A549 treated with CORT108297 at 1 μM for 4 hours (cell line): Measurements from ENCODE around the gene C2CD5. TPM values are rescaled to one million over a fixed set of nuclear protein-coding genes. Genes with fewer than 3 reads are reported as not detected.

Experiments
- total RNA-seq: library from RNA; stranded (reverse); fragments of 200-300 nt; extraction: Qiagen RNA extraction; gene quantifications from 5 replicates; pipeline ENCODE4 v1.2.3, GENCODE V29; 2022

The C2CD5 gene, protein sequence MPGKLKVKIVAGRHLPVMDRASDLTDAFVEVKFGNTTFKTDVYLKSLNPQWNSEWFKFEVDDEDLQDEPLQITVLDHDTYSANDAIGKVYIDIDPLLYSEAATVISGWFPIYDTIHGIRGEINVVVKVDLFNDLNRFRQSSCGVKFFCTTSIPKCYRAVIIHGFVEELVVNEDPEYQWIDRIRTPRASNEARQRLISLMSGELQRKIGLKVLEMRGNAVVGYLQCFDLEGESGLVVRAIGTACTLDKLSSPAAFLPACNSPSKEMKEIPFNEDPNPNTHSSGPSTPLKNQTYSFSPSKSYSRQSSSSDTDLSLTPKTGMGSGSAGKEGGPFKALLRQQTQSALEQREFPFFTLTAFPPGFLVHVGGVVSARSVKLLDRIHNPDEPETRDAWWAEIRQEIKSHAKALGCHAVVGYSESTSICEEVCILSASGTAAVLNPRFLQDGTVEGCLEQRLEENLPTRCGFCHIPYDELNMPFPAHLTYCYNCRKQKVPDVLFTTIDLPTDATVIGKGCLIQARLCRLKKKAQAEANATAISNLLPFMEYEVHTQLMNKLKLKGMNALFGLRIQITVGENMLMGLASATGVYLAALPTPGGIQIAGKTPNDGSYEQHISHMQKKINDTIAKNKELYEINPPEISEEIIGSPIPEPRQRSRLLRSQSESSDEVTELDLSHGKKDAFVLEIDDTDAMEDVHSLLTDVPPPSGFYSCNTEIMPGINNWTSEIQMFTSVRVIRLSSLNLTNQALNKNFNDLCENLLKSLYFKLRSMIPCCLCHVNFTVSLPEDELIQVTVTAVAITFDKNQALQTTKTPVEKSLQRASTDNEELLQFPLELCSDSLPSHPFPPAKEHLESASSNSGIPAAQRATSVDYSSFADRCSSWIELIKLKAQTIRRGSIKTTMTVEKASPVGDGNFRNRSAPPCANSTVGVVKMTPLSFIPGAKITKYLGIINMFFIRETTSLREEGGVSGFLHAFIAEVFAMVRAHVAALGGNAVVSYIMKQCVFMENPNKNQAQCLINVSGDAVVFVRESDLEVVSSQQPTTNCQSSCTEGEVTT
- total RNA-seq: 12.4 to 15.5 TPM (median 13.5 TPM) in 5 replicates

DNA sequence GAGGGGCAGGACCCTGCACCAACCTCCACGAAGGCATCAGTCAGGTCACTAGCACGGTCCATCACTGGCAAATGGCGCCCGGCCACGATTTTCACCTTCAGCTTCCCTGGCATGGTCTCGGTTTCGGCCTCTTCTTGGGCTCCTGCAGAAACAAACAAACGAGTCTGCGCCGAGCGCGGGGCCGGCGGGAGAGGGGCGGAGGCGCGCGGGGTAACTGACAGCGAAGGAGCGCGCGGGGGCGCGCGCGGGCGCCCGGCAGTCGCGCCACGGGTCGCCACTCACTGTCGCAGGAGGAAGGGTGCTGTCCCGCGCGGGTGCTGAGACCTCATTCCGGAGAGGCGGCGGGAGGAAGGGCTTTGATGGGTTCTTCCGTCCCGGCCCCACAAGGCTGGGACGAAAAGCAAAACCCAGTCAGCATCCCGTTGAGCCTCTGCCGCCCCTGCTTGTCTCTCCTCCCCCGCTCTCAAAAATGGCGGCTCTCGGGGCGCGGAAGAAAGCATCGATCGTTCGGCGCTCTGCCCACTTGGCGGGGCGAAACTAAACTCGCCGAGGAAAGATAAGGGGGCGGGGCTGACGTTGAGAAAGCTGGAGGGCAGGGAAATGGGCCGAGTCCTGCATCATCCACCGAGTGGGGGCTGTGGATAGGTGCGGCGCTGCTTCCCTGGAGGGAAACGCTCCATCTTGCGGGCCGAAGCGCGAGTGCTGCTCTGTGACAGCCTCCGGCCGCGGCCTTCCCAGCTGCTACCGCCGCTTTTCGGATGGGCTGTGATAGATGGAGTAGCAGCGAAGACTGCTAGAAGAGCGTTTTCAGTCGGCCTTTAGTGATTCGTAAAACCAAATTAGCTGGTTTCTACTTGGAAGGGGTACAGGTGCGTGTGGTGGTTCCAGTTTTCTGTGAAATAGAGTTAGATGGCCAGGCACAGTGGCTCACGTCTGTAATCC is at the start of gene C2CD5:
TSS of gene C2CD5 (minus strand) at position 505 of the 942 bp plus-strand sequence. CDS start at position 113, 392 bp downstream.

Other genes with a start within 250 kb of the C2CD5 start
- gene ST8SIA1, start 209.8 kb downstream of the C2CD5 start, total RNA-seq: 0.05 to 0.07 TPM (median 0.06 TPM) in 3 of 5 replicates, not detected in the others
- 26.6 to 38.0 TPM (median 33.4 TPM) in 5 replicates for gene ETNK1, start 80.6 kb upstream of the C2CD5 start, total RNA-seq